Activated CD4-positive, alpha-beta memory T cell treated with anti-CD3 and anti-CD28 coated beads, Interleukin-2, amount 10 ng/mL, durations not matched to agents 7 days and 5 days (primary cell): ENCODE data around the gene FOXJ1. TPM values are rescaled to one million over a fixed set of nuclear protein-coding genes. Genes with fewer than 3 reads are reported as not detected.

Experiments
- CTCF ChIA-PET: fragments of 350-600 bp; sonication (Branson Sonifier 250); formaldehyde crosslinking; loops from one replicate; lab custom pipeline; 2021; ENCODE audit warnings: antibody characterized with exemption, inconsistent platforms; lab: Charles Lee
- POLR2A ChIA-PET: fragments of 350-600 bp; sonication (Branson Sonifier 250); formaldehyde crosslinking; loops from one replicate; lab custom pipeline; 2021; ENCODE audit warnings: antibody characterized with exemption; lab: Charles Lee
- DNase-seq: peaks from one replicate; pipeline ENCODE4 v3.0.0-alpha.2; 2020
- H3K27ac Mint-ChIP-seq: one replicate; pipeline ENCODE4 v1.8.0; 2021; ENCODE audit warnings: mild to moderate bottlenecking, mixed read lengths
- H3K27me3 Mint-ChIP-seq: one replicate; pipeline ENCODE4 v1.8.0; 2021; ENCODE audit warnings: mixed read lengths
- H3K36me3 Mint-ChIP-seq: one replicate; pipeline ENCODE4 v1.8.0; 2021; ENCODE audit warnings: low read depth, mixed read lengths
- H3K4me1 Mint-ChIP-seq: one replicate; pipeline ENCODE4 v1.8.0; 2021; ENCODE audit warnings: mixed read lengths
- H3K4me3 Mint-ChIP-seq: one replicate; pipeline ENCODE4 v1.8.0; 2021; ENCODE audit warnings: mild to moderate bottlenecking, mixed read lengths
- H3K9me3 Mint-ChIP-seq: one replicate; pipeline ENCODE4 v1.8.0; 2021; ENCODE audit warnings: mixed read lengths
- total RNA-seq, 2 experiments: library from RNA; stranded (reverse); gene quantifications; one replicate each; pipeline ENCODE4 v1.2.3, GENCODE V29; 2021

Gene FOXJ1
- total RNA-seq, 2 experiments from 2014 or later, result 0.13 to 0.15 TPM

DNA sequence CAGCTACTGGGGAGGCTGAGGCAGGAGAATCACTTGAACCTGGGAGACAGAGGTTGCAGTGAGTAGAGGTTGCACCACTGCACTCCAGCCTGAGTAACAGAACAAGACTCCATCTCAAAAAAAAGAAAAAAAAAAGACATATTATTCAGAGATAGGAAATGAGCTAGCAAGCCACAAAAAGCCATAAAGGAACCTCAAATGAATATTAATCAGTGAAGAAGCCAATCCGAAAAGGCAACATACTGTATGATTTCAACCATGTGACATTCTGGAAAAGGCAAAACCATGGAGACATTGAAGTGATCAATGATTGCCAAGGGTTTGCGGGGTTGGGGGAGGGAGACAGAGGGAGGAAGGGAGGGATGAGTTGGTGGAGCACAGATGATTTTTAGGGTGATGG is 29.1 kb downstream of the FOXJ1 start:
- ChIA-PET CTCF (interaction anchor here (1.0 to 1.3 kb wide), 3 partner anchors 9 to 168 kb away, joined by 3 to 5 read pairs (median 3); no protein-coding TSS in a partner anchor), POLR2A (interaction anchor here (0.6 to 0.8 kb wide), 2 partner anchors 9 to 23 kb away, joined by 5 read pairs; partner anchors contain the start of gene EXOC7)
- no peak for DNase-seq
- Mint-ChIP-seq H3K27ac (no peak overlapping the region), H3K4me1 (no peaks in the 10 kb centered on the region), H3K27me3 (peaks cover 4% of the 10 kb centered on the region), H3K36me3 (no peaks in the 10 kb centered on the region), H3K4me3 (no peak overlapping the region), H3K9me3 (no peaks in the 10 kb centered on the region)

DNA sequence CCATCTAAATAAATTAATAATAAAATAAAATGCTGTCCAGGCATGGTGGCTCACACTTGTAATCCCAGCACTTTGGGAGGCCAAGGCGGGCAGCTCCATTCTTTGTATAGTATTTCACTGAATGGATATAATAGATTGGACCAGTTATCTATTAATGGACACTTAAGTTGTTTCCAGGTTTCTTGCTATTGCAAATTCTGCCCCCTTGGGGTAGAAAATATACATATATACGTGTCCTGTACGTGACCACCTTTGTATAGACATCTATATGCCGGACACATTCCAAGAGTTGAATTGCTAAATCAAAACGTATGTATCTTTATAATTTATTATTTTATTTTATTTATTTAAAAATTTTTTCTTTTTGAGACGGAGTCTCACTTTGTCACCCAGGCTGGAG is 33.5 kb downstream of the FOXJ1 start:
- no peak overlapping the region for H3K4me3 Mint-ChIP-seq
- H3K27me3 Mint-ChIP-seq, result peaks cover 4% of the 10 kb centered on the region
- H3K36me3 Mint-ChIP-seq, result peaks cover 12% of the 10 kb centered on the region
- peaks cover 14% of the 10 kb centered on the region for H3K4me1 Mint-ChIP-seq
- ChIA-PET CTCF (interaction anchor here (1.0 to 1.4 kb wide), 2 partner anchors 11 to 93 kb away, joined by 3 to 6 read pairs; no protein-coding TSS in a partner anchor), POLR2A (no interaction called here)
- DNase-seq, result no peak
- H3K27ac Mint-ChIP-seq, result no peak overlapping the region
- H3K9me3 Mint-ChIP-seq, result no peaks in the 10 kb centered on the region

DNA sequence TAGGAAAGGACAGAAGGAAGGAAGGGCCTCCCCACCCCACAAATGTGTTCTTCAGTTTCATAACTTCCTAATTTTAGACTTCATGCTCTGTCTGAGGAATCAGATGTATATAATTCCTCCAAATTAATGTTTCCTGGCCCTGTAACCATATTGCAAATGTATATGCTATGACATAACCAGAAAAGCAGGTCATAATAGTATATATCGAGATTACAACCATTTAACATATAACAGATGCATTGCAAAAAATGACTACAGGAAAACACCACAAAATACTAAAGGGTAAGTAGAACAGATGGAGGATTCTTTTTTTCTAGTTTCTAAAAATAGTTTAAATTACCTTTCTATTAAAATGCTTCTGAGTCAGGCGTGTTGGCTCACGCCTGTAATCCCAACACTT is 34.3 kb downstream of the FOXJ1 start:
- H3K27ac Mint-ChIP-seq, result no peak overlapping the region
- CTCF ChIA-PET, result interaction anchor here (0.8 to 2.5 kb wide), 5 partner anchors 10 to 173 kb away, joined by 3 to 8 read pairs (median 5); no protein-coding TSS in a partner anchor
- H3K4me1 Mint-ChIP-seq, result peaks cover 21% of the 10 kb centered on the region
- DNase-seq, result no peak
- no peaks in the 10 kb centered on the region for H3K9me3 Mint-ChIP-seq
- H3K4me3 Mint-ChIP-seq, result no peak overlapping the region
- no peaks in the 10 kb centered on the region for H3K27me3 Mint-ChIP-seq
- POLR2A ChIA-PET, result interaction anchor here (1.2 kb wide), 1 partner anchor 166 kb away, joined by 3 read pairs; no protein-coding TSS in a partner anchor
- peaks cover 15% of the 10 kb centered on the region for H3K36me3 Mint-ChIP-seq

DNA sequence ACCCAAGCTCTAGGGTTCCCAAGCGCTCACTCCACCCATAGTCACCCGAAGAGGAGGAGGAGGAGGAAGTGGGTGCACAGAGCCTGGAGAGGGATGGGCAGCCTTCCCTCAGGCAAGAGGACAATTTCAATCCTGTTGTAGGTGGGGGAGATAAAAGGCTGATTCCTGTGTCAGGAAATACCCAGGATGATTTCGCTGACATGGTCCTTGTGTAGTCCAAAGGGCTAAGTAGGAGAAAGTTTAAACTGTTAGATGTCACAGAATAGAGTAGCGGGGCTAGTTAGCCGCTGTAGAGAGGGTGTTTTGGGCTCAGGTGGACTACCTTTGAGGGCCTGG is 36.2 kb downstream of the FOXJ1 start:
- H3K4me3 Mint-ChIP-seq, result peak overlapping the region; percentile 30
- no peak for DNase-seq
- peak overlapping the region; percentile 23 for H3K27ac Mint-ChIP-seq
- ChIA-PET POLR2A (interaction anchor here (1.6 to 3.2 kb wide), 8 partner anchors 10 to 175 kb away, joined by 4 to 37 read pairs (median 7); no protein-coding TSS in a partner anchor), CTCF (interaction anchor here (1.8 to 2.6 kb wide), 5 partner anchors 17 to 293 kb away, joined by 4 to 21 read pairs (median 6); no protein-coding TSS in a partner anchor)
- no peaks in the 10 kb centered on the region for H3K9me3 Mint-ChIP-seq
- H3K36me3 Mint-ChIP-seq, result peaks cover 26% of the 10 kb centered on the region
- H3K4me1 Mint-ChIP-seq, result peaks cover 30% of the 10 kb centered on the region
- H3K27me3 Mint-ChIP-seq, result no peaks in the 10 kb centered on the region

DNA sequence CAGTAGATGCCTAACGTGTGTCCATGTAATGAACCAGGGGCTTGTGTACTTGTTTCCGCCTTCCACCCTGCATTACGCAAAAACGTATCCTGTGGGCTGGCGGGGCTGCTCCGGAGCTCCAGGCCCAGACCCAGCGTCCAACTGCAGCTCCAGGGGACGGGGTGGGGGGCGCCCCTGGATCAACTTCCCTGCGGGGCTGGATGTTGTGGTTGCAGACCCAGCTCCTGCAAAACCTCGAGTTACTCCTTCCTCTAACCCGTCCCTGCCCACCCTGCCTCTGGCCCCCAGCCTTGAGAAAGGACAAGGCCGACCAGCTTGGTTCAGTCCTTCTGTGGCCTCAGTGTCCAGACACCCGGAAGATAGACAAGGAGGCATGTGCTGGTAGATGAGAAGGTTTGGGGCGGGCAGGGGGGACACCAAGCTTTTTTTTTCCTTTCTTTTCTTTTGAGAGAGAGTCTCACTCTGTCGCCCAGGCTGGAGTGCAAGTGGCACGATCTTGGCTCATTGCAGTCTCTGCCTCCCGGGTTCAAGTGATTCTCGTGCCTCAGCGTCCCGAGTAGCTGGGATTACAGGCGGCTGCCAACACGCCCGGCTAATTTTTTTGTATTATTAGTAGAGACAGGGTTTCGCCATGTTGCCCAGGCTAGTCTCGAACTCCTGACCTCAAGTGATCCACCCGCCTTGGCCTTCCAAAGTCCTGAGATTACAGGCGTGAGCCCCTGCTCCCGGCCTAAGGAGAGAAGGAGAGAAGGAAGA is 36.7 kb downstream of the FOXJ1 start:
- no peak for DNase-seq
- POLR2A ChIA-PET, result interaction anchor here (0.8 to 3.2 kb wide), 30 partner anchors 8 to 454 kb away, joined by 3 to 37 read pairs (median 5); partner anchors contain the start of genes MRPL38, SRP68, TRIM65 and UBALD2

DNA sequence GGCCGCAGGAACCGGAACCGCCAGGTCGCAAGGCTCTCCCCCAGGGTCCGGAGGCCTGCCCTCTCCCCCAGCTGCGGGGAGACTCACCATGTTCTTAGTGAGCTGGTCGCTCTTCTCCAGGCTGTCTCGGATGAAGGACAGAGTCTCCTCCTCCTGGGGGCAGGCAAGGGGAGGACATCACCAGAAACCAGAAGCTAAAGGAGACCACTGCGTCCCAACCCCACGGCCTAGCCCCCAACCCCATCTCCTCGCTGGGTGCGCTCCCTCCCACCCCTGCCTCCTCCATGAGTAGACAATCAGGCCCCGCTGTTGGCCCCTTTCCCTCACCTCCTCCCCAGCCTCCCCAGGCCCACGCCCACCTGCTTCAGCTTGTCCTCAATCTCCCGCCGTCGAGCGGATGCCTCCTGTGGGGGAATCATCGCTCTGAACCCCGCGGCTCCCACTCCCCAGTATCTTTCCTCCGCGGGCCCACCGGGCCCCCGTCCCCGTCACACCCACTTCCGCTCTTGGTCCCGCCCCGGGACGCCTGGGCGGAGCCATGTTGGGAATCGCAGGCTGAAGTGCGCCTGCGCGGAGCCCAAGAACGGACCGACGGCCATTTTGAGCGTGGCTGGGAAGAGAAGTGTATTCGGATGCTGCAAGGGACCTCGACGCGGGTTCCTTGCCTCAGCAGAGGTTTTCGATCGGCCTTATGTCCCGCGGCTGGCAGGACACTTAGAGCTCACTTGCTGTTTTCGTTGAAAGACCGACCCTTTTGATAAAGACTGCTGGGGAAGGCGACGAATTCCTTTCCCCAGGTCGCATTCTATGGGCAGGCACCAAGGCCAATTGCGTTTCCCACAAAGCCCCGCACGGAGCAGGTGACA is 37.5 kb downstream of the FOXJ1 start, which contains the start of gene EXOC7:
EXOC7 (minus strand) TSS at position 514 of the 866 bp plus-strand sequence; CDS start at position 419, 95 bp downstream.
- POLR2A ChIA-PET, result interaction anchor here (0.7 to 3.2 kb wide), 35 partner anchors 8 to 455 kb away, joined by 3 to 37 read pairs (median 4); partner anchors contain the start of genes MRPL38, PRPSAP1, SRP68 and TRIM65
- peaks cover 30% of the 10 kb centered on the region for H3K4me1 Mint-ChIP-seq
- H3K36me3 Mint-ChIP-seq, result peaks cover 36% of the 10 kb centered on the region
- no peaks in the 10 kb centered on the region for H3K9me3 Mint-ChIP-seq
- peak; percentile 94 for DNase-seq
- CTCF ChIA-PET, result interaction anchor here (0.7 to 2.6 kb wide), 11 partner anchors 10 to 294 kb away, joined by 3 to 21 read pairs (median 5); no protein-coding TSS in a partner anchor
- peak within 1 kb of the TSS; percentile 95 for H3K4me3 Mint-ChIP-seq
- H3K27me3 Mint-ChIP-seq, result no peaks in the 10 kb centered on the region
- H3K27ac Mint-ChIP-seq, result peak within 1 kb of the TSS; percentile 92

More for the DNA sequence above, 36.7 kb downstream of the FOXJ1 start:
- peak overlapping the region; percentile 92 for H3K27ac Mint-ChIP-seq
- no peaks in the 10 kb centered on the region for H3K27me3 Mint-ChIP-seq
- CTCF ChIA-PET, result interaction anchor here (0.9 to 2.6 kb wide), 10 partner anchors 10 to 293 kb away, joined by 3 to 21 read pairs (median 5); no protein-coding TSS in a partner anchor
- H3K9me3 Mint-ChIP-seq, result no peaks in the 10 kb centered on the region
- peaks cover 32% of the 10 kb centered on the region for H3K36me3 Mint-ChIP-seq
- peaks cover 30% of the 10 kb centered on the region for H3K4me1 Mint-ChIP-seq
- H3K4me3 Mint-ChIP-seq, result peak overlapping the region; percentile 95

DNA sequence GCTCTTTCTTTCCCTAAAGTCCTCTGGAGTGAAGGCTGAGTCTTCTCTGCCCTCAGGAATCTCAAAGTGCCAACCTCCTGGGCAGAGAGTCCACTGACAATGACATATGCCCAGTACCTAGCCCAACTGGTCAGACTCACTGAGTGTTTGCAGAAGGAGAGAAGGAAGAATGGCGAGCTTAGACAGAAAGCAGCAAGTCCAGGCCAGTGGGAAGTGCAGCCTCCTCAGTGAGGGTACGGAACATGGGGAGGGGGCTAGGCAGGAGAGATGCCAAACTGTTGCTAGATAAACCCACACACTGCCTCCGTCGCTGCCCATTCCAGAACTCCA is 38.1 kb downstream of the FOXJ1 start:
- DNase-seq, result no peak
- peaks cover 37% of the 10 kb centered on the region for H3K36me3 Mint-ChIP-seq
- peaks cover 30% of the 10 kb centered on the region for H3K4me1 Mint-ChIP-seq
- POLR2A ChIA-PET, result interaction anchor here (0.7 to 3.2 kb wide), 25 partner anchors 8 to 281 kb away, joined by 3 to 37 read pairs (median 5); partner anchors contain the start of genes MRPL38, PRPSAP1, SRP68 and TRIM65
- peak overlapping the region; percentile 92 for H3K27ac Mint-ChIP-seq
- H3K4me3 Mint-ChIP-seq, result peak overlapping the region; percentile 95
- no peaks in the 10 kb centered on the region for H3K27me3 Mint-ChIP-seq
- CTCF ChIA-PET, result interaction anchor here (0.7 to 2.6 kb wide), 8 partner anchors 13 to 295 kb away, joined by 3 to 21 read pairs (median 5); no protein-coding TSS in a partner anchor
- H3K9me3 Mint-ChIP-seq, result no peaks in the 10 kb centered on the region

DNA sequence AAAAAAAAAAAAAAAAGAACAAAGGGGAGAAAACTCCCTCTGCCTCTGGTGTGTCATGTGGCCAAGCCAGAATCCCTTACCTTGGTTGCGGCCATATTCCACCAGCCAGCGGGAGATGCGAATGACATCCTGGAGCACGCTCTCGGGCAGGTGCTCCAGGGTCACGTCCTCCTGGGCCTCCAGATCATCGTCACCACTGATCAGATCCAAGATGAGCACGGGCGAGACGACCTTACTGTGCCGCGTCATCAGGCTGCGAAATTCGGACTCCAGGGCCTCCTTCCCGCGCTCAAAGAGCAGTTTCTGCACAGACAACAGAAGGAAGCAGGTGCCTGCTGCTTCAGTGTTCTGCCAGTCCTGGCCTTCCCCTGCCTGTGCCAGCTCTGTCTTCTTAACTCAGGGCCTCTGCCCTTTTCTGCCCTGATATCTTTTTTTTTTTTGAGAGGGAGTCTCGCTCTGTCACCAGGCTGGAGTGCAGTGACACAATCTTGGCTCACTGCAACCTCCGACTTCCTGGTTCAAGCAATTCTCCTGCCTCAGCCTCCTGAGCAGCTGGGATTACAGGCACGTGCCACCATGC is 43.2 kb downstream of the FOXJ1 start:
- no peaks in the 10 kb centered on the region for H3K9me3 Mint-ChIP-seq
- CTCF ChIA-PET, result no interaction called here
- no peak overlapping the region for H3K4me3 Mint-ChIP-seq
- H3K27ac Mint-ChIP-seq, result no peak overlapping the region
- POLR2A ChIA-PET, result no interaction called here
- H3K27me3 Mint-ChIP-seq, result no peaks in the 10 kb centered on the region
- no peak for DNase-seq
- H3K36me3 Mint-ChIP-seq, result peaks cover 52% of the 10 kb centered on the region
- H3K4me1 Mint-ChIP-seq, result peaks cover 19% of the 10 kb centered on the region

DNA sequence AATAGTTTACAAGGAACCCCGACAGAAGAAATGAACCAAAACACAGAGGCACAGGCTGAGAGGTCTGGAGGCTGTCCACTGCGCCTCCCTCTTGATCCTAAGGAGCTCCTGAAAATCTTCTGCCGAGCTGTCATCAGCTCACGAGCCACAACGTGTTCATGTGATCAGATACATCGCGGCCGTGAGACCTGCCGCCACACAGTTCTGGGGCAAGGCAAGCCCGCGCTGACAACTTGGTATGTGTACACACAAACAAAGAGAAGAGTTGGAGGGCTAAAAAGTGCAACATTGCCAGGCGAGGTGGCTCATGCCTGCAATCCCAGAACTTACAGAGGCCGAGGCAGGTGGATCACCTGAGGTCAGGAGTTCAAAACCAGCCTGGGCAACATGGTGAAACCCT is 45.1 kb downstream of the FOXJ1 start:
- Mint-ChIP-seq H3K4me3 (no peak overlapping the region), H3K27me3 (no peaks in the 10 kb centered on the region), H3K27ac (no peak overlapping the region), H3K36me3 (peaks cover 50% of the 10 kb centered on the region), H3K4me1 (peaks cover 9% of the 10 kb centered on the region), H3K9me3 (no peaks in the 10 kb centered on the region)
- POLR2A ChIA-PET, result interaction anchor here (0.9 to 1.0 kb wide), 2 partner anchors 8 to 95 kb away, joined by 3 to 6 read pairs; partner anchors contain the start of gene EXOC7
- DNase-seq, result no peak
- CTCF ChIA-PET, result interaction anchor here (0.6 to 1.3 kb wide), 4 partner anchors 13 to 113 kb away, joined by 3 to 4 read pairs (median 4); no protein-coding TSS in a partner anchor

DNA sequence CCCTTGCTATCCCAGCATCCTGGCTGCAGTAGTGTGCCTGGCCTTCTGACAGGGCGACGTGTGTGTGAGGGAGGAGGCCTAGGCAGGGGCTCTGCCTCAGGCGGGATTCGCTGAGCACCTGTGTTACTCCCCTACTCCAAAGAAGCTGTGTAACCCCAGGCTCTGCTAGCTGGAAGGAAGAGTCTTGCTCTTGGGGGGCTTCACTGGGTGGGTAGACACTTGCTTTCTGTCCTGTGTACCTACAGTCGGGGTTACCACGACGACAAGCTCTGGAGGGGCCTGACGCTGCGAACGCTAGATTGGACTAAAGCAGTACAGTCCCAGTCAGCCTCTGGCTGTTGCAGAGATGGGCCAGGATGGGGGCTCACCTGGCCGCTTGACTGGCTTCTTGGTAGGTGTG is 47.0 kb downstream of the FOXJ1 start:
- H3K4me1 Mint-ChIP-seq, result peaks cover 6% of the 10 kb centered on the region
- H3K27me3 Mint-ChIP-seq, result no peaks in the 10 kb centered on the region
- CTCF ChIA-PET, result interaction anchor here (1.4 kb wide), 1 partner anchor 10 kb away, joined by 3 read pairs; the partner anchor contains the start of gene EXOC7
- H3K9me3 Mint-ChIP-seq, result no peaks in the 10 kb centered on the region
- POLR2A ChIA-PET, result interaction anchor here (1.3 to 1.7 kb wide), 2 partner anchors 9 to 11 kb away, joined by 4 to 7 read pairs; partner anchors contain the start of gene EXOC7
- DNase-seq, result no peak
- H3K4me3 Mint-ChIP-seq, result no peak overlapping the region
- H3K27ac Mint-ChIP-seq, result no peak overlapping the region
- H3K36me3 Mint-ChIP-seq, result peaks cover 51% of the 10 kb centered on the region

DNA sequence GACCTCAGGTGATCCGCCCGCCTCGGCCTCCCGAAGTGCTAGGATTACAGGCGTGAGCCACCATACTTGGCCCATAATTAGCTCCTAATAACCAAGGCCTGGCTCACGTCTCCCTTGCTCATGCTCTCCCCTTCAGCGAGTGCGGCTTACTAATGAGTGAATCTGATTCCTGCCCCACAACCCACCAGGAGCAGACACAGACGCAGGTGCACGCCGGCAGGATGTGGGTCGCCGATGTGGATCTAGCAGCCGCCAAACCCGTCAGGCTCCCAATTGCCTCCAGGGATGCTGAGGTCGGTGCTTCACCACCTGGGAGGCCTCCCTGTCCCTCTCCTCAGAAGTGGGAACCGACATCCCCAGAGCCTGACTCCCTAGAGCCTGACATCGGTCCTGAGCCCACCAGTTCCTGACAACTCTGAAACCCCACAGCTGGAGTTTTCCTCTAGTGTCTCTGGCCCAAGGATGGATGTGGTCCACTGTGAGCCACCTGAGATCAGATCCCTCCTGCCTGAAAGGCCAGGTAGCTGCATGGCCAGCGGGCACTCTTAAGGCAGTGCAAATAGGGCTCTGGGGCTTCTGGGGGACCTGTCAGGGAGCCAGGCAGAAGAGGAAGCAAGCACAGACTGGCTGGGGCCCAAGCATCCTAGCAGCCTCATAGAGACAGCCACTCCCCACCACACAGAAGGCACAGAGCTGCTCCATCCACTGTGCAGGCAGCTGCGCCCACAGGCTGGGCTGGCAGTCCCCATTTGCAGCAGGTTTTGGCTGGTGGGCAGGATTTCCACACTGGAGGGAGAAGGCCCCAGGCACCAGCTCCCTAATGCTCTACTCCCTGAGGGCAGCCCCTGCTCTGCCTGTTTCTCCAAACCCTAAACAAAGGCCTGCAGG is 48.3 kb downstream of the FOXJ1 start:
- ChIA-PET CTCF (interaction anchor here (0.6 to 0.7 kb wide), 2 partner anchors 226 to 443 kb away, joined by 4 to 5 read pairs; no protein-coding TSS in a partner anchor), POLR2A (interaction anchor here (0.6 to 1.7 kb wide), 5 partner anchors 10 to 568 kb away, joined by 3 to 7 read pairs (median 3); partner anchors contain the start of genes ACOX1, EXOC7 and TEN1)
- H3K4me1 Mint-ChIP-seq, result peaks cover 6% of the 10 kb centered on the region
- H3K9me3 Mint-ChIP-seq, result no peaks in the 10 kb centered on the region
- DNase-seq, result no peak
- H3K4me3 Mint-ChIP-seq, result no peak overlapping the region
- H3K36me3 Mint-ChIP-seq, result peaks cover 51% of the 10 kb centered on the region
- H3K27ac Mint-ChIP-seq, result no peak overlapping the region
- no peaks in the 10 kb centered on the region for H3K27me3 Mint-ChIP-seq
